ENCODE data around the gene RRP15.
"Not testable (repeated sequence)": the region's sequence is repeated elsewhere in the genome, so short reads cannot be mapped to it uniquely, and the experiment has no call there.

The RRP15 gene

GRCh38 chr1:218317061-218317460, 32.0 kb downstream of the RRP15 start:
- H3K27me3 ChIP-seq (ENCODE audit: insufficient read depth, low read length): no peaks in the 10 kb centered on the region
- H3K4me3 ChIP-seq (ENCODE audit: low read length): no peak overlapping the region
- no peaks in the 10 kb centered on the region for H3K9me3 ChIP-seq (ENCODE audit: insufficient read depth, low read depth, low read length)
- peaks cover 11% of the 10 kb centered on the region for H3K4me1 ChIP-seq (ENCODE audit: insufficient read depth, low read length)
- H3K9ac ChIP-seq (ENCODE audit: low read depth, low read length): no peak overlapping the region
- no peak overlapping the region for H3K27ac ChIP-seq (ENCODE audit: low read length)
- peaks cover 18% of the 10 kb centered on the region; the same call in 1 of the 2 replicates for H3K36me3 ChIP-seq (ENCODE audit: insufficient read depth, low read depth, low read length)

DNA sequence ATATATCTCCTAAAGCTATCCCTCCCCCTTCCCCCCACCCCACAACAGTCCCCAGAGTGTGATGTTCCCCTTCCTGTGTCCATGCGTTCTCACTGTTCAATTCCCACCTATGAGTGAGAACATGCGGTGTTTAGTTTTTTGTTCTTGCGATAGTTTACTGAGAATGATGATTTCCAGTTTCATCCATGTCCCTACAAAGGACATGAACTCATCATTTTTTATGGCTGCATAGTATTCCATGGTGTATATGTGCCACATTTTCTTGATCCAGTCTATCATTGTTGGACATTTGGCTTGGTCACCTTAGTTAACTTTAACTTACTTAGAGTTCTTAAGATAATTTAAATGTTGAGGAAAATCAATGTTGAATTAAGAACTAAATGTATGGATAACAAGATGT, 35.1 kb downstream of the RRP15 start:
- H3K9ac ChIP-seq (ENCODE audit: low read depth, low read length); H3K9me3 ChIP-seq (ENCODE audit: insufficient read depth, low read depth, low read length); H3K4me1 ChIP-seq (ENCODE audit: insufficient read depth, low read length); H3K27ac ChIP-seq (ENCODE audit: low read length); H3K4me3 ChIP-seq (ENCODE audit: low read length); H3K27me3 ChIP-seq (ENCODE audit: insufficient read depth, low read length): not testable (repeated sequence)
- peaks cover 32% of the 10 kb centered on the region for H3K36me3 ChIP-seq (ENCODE audit: insufficient read depth, low read depth, low read length)

DNA sequence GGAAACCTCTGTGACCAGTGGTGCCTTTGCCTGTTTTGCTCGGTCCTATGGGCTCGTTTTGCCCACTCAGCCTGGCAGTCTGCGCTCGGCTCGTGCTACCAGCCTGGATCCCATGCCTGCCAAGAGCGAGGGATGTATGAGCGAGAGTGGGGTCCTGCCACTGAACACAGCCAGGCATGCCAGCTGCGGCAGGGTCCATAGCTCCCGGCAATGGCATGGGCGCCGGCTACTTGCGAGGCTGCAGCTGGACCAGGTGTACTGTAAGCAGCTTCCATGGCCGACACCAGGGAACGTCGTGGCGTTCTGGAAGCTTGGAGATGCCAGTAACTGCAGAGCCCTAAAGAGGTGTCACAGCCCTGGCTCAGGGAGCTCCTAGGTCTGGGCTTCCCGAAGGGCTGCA, 37.7 kb downstream of the RRP15 start:
- no peak overlapping the region for H3K4me3 ChIP-seq (ENCODE audit: low read length)
- no peak overlapping the region for H3K9ac ChIP-seq (ENCODE audit: low read depth, low read length)
- H3K27ac ChIP-seq (ENCODE audit: low read length): no peak overlapping the region
- no peaks in the 10 kb centered on the region for H3K9me3 ChIP-seq (ENCODE audit: insufficient read depth, low read depth, low read length)
- peaks cover 33% of the 10 kb centered on the region for H3K36me3 ChIP-seq (ENCODE audit: insufficient read depth, low read depth, low read length)
- no peaks in the 10 kb centered on the region for H3K4me1 ChIP-seq (ENCODE audit: insufficient read depth, low read length)
- no peaks in the 10 kb centered on the region for H3K27me3 ChIP-seq (ENCODE audit: insufficient read depth, low read length)

GRCh38 chr1:218323568-218324225, 38.6 kb downstream of the RRP15 start:
- H3K4me1 ChIP-seq (ENCODE audit: insufficient read depth, low read length): no peaks in the 10 kb centered on the region
- H3K9ac ChIP-seq (ENCODE audit: low read depth, low read length): no peak overlapping the region
- H3K9me3 ChIP-seq (ENCODE audit: insufficient read depth, low read depth, low read length): no peaks in the 10 kb centered on the region
- no peak overlapping the region for H3K4me3 ChIP-seq (ENCODE audit: low read length)
- peaks cover 26% of the 10 kb centered on the region for H3K36me3 ChIP-seq (ENCODE audit: insufficient read depth, low read depth, low read length)
- no peak overlapping the region for H3K27ac ChIP-seq (ENCODE audit: low read length)
- H3K27me3 ChIP-seq (ENCODE audit: insufficient read depth, low read length): no peaks in the 10 kb centered on the region

DNA sequence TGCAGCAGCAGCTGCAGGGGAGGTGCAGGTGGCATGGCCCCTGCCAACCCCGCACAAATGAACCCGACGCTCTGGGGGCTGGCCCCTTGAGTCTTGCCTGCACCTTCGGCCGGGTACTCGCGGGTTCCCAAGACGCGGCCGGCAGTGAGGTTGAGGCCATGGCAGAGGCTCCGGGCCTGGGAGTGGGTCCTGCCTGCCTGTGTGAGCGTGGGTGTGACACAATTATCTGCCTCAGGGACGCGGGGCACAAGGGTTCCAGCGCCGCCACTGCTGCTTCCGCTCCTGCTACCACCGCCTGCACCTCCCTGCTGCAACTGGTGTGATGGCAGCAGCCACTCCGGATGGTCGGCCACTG, 39.1 kb downstream of the RRP15 start:
- no peaks in the 10 kb centered on the region for H3K27me3 ChIP-seq (ENCODE audit: insufficient read depth, low read length)
- H3K36me3 ChIP-seq (ENCODE audit: insufficient read depth, low read depth, low read length): peaks cover 24% of the 10 kb centered on the region
- no peak overlapping the region for H3K4me3 ChIP-seq (ENCODE audit: low read length)
- H3K9me3 ChIP-seq (ENCODE audit: insufficient read depth, low read depth, low read length): no peaks in the 10 kb centered on the region
- no peak overlapping the region for H3K9ac ChIP-seq (ENCODE audit: low read depth, low read length)
- H3K27ac ChIP-seq (ENCODE audit: low read length): no peak overlapping the region
- no peaks in the 10 kb centered on the region for H3K4me1 ChIP-seq (ENCODE audit: insufficient read depth, low read length)

- Histone ChIP-seq H3K4me1 (ENCODE audit: insufficient read depth, low read length) (no peaks in the 10 kb centered on the region), H3K27me3 (ENCODE audit: insufficient read depth, low read length) (no peaks in the 10 kb centered on the region), H3K9me3 (ENCODE audit: insufficient read depth, low read depth, low read length) (no peaks in the 10 kb centered on the region), H3K4me3 (ENCODE audit: low read length) (no peak overlapping the region), H3K27ac (ENCODE audit: low read length) (no peak overlapping the region), H3K9ac (ENCODE audit: low read depth, low read length) (no peak overlapping the region), H3K36me3 (ENCODE audit: insufficient read depth, low read depth, low read length) (peaks cover 21% of the 10 kb centered on the region)
Observed at GRCh38 chr1:218328769-218329168, 43.7 kb downstream of the RRP15 start.

- H3K9me3 ChIP-seq (ENCODE audit: insufficient read depth, low read depth, low read length): no peaks in the 10 kb centered on the region
- no peak overlapping the region for H3K27ac ChIP-seq (ENCODE audit: low read length)
- no peaks in the 10 kb centered on the region for H3K4me1 ChIP-seq (ENCODE audit: insufficient read depth, low read length)
- no peak overlapping the region for H3K4me3 ChIP-seq (ENCODE audit: low read length)
- H3K36me3 ChIP-seq (ENCODE audit: insufficient read depth, low read depth, low read length): peaks cover 19% of the 10 kb centered on the region
- no peak overlapping the region for H3K9ac ChIP-seq (ENCODE audit: low read depth, low read length)
- no peaks in the 10 kb centered on the region for H3K27me3 ChIP-seq (ENCODE audit: insufficient read depth, low read length)
Observed at GRCh38 chr1:218330043-218330623, 45.0 kb downstream of the RRP15 start.

DNA sequence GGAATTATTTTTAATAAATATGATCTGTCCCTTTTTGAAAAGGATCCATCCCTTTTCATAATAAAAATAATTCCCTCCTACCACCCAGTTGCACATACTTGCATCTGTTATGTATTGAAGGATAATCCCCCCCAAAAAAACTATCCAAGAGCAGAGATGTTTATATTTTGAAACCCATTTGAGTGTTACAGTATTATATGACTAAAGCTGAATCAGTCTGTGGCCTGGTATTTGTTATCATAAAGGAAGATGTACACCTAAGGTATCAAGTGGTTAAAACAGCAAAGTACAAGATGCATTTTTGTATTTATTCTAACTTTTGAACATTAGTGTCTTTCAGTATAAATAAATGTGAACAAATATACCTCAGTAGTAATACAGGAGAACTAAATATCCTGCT, 47.3 kb downstream of the RRP15 start:
- no peaks in the 10 kb centered on the region for H3K27me3 ChIP-seq (ENCODE audit: insufficient read depth, low read length)
- no peaks in the 10 kb centered on the region for H3K4me1 ChIP-seq (ENCODE audit: insufficient read depth, low read length)
- no peak overlapping the region for H3K4me3 ChIP-seq (ENCODE audit: low read length)
- H3K9ac ChIP-seq (ENCODE audit: low read depth, low read length): no peak overlapping the region
- peaks cover 17% of the 10 kb centered on the region for H3K36me3 ChIP-seq (ENCODE audit: insufficient read depth, low read depth, low read length)
- H3K9me3 ChIP-seq (ENCODE audit: insufficient read depth, low read depth, low read length): no peaks in the 10 kb centered on the region
- no peak overlapping the region for H3K27ac ChIP-seq (ENCODE audit: low read length)

DNA sequence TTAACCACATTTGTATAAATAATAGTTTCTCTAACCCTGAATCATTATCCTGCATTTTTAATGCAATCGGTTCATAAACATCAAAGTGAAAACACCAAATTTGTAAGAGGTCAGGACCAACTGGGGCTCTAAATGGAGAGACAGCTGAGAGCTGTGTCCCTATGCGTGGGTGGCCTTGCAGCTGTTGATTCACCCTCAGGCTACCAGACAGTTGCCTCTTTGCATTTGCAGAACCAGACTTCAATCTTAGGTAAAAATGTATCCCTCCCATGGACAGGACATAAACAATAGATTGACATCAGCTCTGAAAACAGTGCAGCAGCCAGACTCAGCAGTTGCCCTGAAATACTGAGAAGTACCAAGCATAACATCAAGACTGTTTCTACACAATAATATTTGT, 51.2 kb downstream of the RRP15 start:
- Histone ChIP-seq H3K36me3 (ENCODE audit: insufficient read depth, low read depth, low read length) (peaks cover 11% of the 10 kb centered on the region), H3K4me1 (ENCODE audit: insufficient read depth, low read length) (peaks cover 12% of the 10 kb centered on the region; the same call in 1 of the 2 replicates), H3K27me3 (ENCODE audit: insufficient read depth, low read length) (no peaks in the 10 kb centered on the region), H3K4me3 (ENCODE audit: low read length) (no peak overlapping the region), H3K27ac (ENCODE audit: low read length) (no peak overlapping the region), H3K9ac (ENCODE audit: low read depth, low read length) (no peak overlapping the region), H3K9me3 (ENCODE audit: insufficient read depth, low read depth, low read length) (no peaks in the 10 kb centered on the region)

GRCh38 chr1:218339267-218339831, 54.3 kb downstream of the RRP15 start:
- no peaks in the 10 kb centered on the region for H3K9me3 ChIP-seq (ENCODE audit: insufficient read depth, low read depth, low read length)
- H3K27me3 ChIP-seq (ENCODE audit: insufficient read depth, low read length): peaks cover 14% of the 10 kb centered on the region
- no peak overlapping the region for H3K27ac ChIP-seq (ENCODE audit: low read length)
- H3K9ac ChIP-seq (ENCODE audit: low read depth, low read length): no peak overlapping the region; the same call in 1 of the 2 replicates
- H3K4me1 ChIP-seq (ENCODE audit: insufficient read depth, low read length): peaks cover 12% of the 10 kb centered on the region; the same call in 1 of the 2 replicates
- H3K36me3 ChIP-seq (ENCODE audit: insufficient read depth, low read depth, low read length): no peaks in the 10 kb centered on the region
- no peak overlapping the region for H3K4me3 ChIP-seq (ENCODE audit: low read length)

DNA sequence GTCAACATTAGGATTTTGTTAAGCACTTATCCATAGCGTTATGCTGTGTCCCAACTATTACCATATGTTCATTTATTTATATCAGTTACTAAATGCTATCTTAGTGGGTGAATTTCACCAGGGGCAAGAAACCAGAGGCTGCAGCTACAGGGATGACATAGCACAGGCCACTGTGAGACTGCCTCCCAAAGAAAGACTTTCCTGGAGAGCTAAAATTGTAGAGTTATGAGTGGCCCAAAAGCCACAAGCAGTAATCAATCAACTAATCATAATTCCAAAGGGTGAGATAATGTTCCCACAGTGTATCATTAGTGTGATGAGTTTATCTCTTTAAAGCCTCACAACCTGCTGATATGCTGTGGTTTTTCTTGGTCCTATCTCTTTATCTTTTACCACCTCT, 56.2 kb downstream of the RRP15 start:
- peaks cover 34% of the 10 kb centered on the region for H3K27me3 ChIP-seq (ENCODE audit: insufficient read depth, low read length)
- H3K9ac ChIP-seq (ENCODE audit: low read depth, low read length): no peak overlapping the region
- no peak overlapping the region for H3K27ac ChIP-seq (ENCODE audit: low read length)
- no peaks in the 10 kb centered on the region for H3K9me3 ChIP-seq (ENCODE audit: insufficient read depth, low read depth, low read length)
- no peaks in the 10 kb centered on the region for H3K36me3 ChIP-seq (ENCODE audit: insufficient read depth, low read depth, low read length)
- no peak overlapping the region for H3K4me3 ChIP-seq (ENCODE audit: low read length)
- H3K4me1 ChIP-seq (ENCODE audit: insufficient read depth, low read length): peaks cover 16% of the 10 kb centered on the region; the same call in 1 of the 2 replicates

DNA sequence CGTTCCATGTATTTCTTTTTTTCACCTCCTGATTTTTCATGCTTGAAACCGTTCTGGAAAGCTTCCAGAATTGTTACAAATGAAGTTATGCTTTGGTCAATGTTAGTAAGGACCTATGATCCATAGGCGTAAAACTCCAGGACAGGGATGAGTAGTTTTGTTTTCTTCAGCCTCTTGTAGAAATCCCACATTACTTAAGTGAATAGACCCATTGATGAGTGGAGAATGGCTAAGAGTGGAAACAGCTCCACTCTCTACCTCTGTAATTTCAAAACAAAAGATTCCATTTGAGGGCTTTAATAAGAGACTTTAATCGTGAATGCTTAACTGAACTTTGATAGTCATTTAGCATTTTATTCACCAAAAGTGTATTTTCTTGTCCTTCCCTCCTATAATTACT, 57.0 kb downstream of the RRP15 start:
- Histone ChIP-seq H3K4me3 (ENCODE audit: low read length) (no peak overlapping the region), H3K4me1 (ENCODE audit: insufficient read depth, low read length) (peaks cover 16% of the 10 kb centered on the region; the same call in 1 of the 2 replicates), H3K9me3 (ENCODE audit: insufficient read depth, low read depth, low read length) (no peaks in the 10 kb centered on the region), H3K36me3 (ENCODE audit: insufficient read depth, low read depth, low read length) (no peaks in the 10 kb centered on the region), H3K27ac (ENCODE audit: low read length) (no peak overlapping the region), H3K27me3 (ENCODE audit: insufficient read depth, low read length) (peaks cover 41% of the 10 kb centered on the region), H3K9ac (ENCODE audit: low read depth, low read length) (no peak overlapping the region)
